NCI-H82 (cell line): ENCODE data around the gene GIGYF2.
"Not testable (repeated sequence)": the region's sequence is repeated elsewhere in the genome, so short reads cannot be mapped to it uniquely, and the experiment has no call there.

Experiments
- DNase-seq: peaks from one replicate; lab custom pipeline; 2025; lab: John Stamatoyannopoulos, UW

Gene GIGYF2, protein sequence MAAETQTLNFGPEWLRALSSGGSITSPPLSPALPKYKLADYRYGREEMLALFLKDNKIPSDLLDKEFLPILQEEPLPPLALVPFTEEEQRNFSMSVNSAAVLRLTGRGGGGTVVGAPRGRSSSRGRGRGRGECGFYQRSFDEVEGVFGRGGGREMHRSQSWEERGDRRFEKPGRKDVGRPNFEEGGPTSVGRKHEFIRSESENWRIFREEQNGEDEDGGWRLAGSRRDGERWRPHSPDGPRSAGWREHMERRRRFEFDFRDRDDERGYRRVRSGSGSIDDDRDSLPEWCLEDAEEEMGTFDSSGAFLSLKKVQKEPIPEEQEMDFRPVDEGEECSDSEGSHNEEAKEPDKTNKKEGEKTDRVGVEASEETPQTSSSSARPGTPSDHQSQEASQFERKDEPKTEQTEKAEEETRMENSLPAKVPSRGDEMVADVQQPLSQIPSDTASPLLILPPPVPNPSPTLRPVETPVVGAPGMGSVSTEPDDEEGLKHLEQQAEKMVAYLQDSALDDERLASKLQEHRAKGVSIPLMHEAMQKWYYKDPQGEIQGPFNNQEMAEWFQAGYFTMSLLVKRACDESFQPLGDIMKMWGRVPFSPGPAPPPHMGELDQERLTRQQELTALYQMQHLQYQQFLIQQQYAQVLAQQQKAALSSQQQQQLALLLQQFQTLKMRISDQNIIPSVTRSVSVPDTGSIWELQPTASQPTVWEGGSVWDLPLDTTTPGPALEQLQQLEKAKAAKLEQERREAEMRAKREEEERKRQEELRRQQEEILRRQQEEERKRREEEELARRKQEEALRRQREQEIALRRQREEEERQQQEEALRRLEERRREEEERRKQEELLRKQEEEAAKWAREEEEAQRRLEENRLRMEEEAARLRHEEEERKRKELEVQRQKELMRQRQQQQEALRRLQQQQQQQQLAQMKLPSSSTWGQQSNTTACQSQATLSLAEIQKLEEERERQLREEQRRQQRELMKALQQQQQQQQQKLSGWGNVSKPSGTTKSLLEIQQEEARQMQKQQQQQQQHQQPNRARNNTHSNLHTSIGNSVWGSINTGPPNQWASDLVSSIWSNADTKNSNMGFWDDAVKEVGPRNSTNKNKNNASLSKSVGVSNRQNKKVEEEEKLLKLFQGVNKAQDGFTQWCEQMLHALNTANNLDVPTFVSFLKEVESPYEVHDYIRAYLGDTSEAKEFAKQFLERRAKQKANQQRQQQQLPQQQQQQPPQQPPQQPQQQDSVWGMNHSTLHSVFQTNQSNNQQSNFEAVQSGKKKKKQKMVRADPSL (N-terminal part only)

DNA sequence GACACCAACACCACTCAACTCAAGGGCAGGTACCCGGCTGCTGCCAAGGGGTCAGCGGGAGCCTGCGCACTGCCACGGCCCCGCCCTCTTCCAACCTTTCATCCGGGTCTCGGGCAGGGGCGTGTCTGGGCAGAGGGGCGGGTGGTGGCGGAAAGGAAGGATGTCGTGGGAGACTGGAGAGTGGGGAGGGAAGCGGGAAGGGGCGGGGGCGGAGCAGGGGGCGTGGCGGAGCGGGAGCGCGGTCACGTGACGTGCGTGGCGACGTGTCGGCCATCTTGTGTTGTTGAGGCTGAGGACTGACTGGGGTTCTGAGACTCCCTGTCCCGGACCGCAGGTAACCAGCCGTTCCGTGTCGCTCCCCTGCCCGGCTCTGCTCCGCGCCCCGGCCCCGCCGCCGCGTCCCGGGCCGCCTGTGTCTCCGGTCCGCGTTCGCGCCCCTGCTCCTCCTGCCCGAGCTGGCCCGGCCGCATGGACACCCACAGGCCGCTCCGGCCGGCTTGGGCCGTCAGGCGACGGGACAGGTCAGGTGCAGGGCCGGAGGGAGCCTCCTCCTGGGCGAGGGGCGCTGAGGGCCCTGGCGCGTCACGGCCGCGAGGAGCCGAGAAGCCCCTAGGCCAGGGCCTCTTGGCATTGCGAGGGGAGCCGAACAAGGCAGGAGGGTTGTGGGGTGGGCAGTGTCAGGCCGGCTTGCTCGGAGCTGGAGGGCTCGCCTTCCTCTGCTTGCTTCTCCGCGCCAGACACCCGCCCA is at the start of gene GIGYF2:
TSS of gene GIGYF2 (plus strand) at position 273 of the 748 bp plus-strand sequence. CDS start 37,867 bp downstream, outside the sequence.
- peak; percentile 98 for DNase-seq

DNA sequence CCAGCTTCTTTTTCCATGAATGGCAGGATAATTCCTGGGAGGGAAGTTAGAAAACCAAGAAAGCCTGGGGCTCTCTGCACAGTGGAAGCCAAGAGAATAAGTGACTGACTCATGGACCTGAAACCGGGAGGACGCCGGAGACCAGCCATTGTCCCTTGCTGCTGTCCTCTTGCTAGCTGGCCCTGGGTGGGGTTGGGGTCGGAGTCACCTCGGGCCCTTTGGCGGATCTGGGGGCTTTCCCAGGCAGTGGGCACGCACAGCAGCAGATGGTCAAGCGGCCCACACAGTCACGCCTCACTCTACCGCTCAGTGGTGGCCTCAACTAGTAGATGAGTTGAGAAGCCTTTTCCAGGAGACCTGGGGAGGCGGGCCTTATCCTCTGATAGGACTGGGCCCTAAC is 48.1 kb upstream of the GIGYF2 start:
- no peak for DNase-seq

DNA sequence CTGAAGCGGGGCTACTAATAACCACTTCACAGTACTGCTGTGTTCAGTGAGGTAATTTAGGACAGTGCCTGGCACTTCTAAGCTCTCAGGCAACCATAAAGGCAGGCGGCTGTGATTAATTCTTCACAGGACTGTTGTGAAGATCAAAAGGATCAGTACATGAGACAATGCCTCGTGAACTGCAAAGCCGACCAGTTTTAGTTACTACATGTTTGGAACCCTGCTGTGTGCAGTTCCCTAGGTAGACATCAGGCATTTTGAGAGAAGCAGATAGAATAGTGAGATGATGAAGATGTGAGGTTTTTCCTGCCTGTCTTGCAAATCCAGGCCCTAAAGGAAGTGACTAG is 44.7 kb upstream of the GIGYF2 start:
- DNase-seq, result peak; percentile 12

DNA sequence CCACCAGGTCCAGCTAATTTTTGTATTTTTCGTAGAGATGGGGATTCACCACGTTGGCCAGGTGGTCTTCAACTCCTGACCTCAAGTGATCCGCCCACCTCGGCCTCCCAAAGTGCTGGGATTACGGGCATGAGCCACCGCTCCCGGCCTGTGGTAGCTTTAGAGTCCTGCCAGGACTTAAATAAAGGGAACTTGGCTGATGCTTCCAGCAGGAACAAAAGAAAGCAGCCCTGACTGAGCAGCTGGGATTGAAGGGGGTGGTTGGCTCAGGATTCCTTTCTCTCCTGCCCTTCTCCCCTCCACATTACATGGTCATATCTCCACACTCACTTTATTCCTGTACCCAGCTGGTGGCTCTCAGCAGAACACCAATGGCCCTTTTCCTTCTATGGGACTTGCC is 43.7 kb upstream of the GIGYF2 start:
- no peak for DNase-seq

DNA sequence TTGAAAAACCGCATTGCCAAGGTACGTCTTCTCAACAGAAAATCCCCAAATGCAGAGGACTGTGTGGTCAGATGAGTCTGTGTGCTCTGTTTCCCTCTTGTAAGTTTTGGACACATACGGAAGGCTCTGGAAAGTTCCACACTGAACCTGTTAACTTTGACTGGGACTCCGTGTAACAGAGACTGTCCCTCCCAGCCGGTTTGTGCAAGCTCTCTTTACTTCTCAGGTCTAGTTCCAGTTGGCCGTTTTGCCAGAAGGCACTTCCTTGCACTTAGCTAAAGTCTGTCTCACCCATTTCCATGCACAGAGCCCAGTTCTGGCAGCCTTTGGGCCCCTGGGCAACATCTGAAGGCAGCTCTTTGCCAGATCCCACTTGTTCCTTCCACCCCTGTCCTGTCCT is 41.7 kb upstream of the GIGYF2 start:
- no peak for DNase-seq

DNA sequence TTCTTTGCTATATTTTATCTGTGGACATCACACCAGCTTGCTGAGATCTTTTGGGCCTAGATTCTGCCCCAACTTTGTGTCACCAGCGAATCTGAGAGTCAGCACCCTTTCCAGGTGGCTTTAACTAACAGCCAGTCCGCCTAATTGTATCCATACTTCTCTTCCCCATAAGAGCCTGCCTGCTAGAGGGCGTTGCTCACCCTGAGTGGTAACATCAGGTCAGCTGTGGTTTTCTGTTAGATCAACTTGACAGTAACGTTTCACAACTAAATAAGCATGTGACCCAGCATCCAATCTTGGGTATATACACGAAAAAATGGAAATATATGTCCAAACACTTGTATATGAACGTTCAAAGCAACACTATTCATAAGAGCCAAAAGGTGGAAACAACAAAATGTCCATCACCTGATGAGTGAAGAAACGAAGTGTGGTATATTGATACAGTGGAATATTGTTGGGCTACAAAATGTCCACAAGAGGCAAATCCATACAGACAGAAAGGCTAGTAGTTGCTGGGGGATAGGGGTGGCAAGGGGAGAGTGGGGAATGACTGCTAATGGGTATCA is 38.8 kb upstream of the GIGYF2 start:
- peak; percentile 25 for DNase-seq

DNA sequence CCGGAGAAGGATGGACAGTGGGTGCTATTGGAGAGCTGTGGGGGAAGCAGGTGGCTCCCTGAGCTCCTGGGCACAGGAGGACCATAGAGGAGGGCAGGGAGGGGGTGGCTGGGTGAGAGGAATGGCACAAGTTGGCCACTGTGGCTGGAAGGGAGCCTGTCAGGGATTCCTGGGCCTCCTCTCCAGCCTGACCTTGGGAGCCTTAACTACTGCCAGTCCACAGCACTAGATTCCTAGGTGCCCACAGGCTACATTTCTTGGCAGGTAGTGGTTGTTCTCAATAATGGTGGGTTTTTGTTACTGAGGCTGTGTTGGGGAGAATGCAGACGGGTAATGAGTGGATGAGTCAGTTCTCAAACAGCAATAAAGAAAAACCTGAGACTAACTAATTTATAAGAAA is 37.8 kb upstream of the GIGYF2 start:
- DNase-seq, result no peak

DNA sequence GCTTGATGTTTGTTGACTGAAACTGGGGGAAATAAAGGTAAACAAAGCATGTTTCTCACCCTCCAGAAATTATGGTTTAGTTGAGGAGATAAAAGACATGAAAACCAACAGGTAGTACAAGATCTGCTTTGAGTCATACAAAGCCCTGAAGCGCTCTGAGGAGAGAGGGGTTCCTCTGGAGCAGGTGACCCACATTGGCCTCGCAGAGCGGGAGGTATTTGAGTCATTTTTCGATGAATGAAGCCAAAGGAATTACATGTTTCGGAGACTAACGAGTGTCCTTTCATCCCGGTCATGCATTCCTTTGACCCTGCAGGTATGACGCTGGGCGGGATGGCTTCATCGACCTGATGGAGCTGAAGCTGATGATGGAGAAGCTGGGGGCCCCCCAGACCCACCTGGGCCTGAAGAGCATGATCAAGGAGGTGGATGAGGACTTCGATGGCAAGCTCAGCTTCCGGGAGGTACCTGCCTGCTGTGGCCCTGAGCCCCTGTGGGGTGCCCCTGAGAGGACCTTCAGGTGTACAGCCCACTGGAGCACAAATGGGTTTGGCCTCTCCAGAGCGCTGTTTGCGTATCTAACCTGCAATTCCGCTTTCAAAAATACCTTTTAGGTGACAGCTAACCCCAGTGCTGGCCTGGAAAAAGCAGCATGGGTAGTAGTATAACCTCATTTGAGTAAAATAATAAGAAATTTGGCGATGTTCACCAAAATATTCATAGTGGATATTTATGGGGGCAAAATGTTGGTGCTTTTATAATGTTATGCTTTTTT is 34.5 kb upstream of the GIGYF2 start:
- no peak for DNase-seq

DNA sequence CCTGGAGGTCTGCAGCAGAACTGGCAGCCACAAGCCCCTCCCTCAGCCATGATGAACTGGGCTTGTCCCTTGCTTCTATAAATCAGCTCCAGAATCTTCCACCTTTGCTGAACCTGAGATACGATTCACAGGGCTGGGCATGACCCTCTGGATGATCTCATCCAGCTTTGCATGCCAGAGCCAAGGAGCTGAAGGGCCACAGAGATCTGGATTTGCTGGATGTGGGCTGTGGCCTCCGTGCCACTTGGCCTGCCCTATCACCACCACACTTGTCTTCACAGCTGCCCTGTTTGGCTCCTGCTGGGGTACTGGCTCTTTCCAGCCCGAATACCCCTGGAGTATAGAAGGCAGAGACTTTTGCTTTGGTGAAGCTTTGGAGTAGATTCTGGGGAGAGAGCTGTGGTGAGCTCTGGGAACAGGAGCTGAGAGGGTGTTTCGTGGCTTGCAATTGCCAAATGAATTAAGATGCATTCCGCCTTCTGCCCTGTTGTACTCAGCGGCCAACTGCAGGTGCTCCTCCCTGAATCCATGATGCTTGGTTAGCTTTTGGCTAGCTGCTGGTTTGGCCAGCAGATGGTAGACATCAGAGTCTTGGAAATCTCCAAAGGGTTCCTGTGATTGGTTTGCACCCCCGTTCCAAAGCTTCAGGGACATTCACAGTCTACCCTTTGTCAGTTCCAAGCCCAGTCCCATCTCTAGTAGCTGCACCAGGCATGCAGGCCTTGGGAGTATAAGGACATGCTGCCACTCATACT is 30.9 kb upstream of the GIGYF2 start:
- no peak for DNase-seq

DNA sequence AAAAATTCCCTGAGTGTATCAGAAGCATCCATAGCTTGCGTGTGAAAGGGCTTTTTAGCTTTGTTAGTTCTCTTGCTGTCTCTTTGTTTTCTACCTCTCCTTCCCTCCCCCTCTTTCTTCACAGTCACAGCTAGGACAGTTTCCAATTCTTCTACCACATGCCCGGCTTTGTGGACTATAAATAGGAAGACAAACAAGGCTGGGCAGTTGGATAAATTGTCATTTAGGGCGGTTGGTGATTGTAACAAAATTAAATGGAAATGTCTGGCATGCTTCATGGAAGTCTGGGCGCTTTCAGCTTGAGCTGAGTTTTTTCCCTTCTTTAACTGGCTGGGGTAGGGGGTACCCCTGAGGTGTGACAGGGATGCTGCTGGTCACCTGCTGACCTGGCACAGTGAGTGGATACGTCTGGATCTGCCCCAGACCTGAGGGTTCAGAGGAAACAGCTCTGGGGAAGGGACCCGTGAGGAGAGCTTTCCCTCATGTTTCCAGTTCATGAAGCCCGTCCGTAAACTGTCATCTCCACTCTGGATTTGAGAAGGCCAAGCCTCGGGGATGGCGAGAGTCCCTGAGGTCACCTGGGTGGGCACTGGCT is 29.0 kb upstream of the GIGYF2 start:
- no peak for DNase-seq

DNA sequence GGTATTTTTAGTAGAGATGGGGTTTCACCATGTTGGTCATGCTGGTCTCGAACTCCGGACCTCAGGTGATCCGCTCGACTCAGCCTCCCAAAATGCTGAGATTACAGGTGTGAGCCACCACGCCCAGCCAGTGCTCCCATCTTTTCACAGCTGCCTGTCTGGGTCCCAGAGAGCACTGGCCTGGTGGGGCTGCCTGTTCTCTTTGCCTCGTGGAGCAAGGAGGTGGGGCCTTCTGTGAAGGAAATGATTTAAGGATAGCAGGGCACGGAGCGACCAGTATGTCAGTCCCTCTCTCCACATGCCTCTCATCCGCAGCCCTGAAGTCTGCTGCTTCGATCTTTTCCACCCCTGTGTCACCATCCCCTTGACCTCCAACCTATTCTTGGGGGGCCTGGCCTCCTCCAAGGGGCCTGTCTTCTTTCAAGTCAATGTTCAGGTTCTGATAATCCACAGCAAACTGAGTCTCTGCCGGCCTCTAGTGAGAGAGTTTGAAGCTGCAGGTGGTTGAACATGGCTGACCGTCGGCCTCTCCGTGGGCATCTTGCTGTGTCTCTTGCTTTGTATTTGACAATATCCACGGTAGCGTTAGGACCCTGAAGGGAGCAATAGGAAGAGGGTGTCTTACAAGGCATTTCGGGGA is 28.2 kb upstream of the GIGYF2 start:
- peak; percentile 25 for DNase-seq

DNA sequence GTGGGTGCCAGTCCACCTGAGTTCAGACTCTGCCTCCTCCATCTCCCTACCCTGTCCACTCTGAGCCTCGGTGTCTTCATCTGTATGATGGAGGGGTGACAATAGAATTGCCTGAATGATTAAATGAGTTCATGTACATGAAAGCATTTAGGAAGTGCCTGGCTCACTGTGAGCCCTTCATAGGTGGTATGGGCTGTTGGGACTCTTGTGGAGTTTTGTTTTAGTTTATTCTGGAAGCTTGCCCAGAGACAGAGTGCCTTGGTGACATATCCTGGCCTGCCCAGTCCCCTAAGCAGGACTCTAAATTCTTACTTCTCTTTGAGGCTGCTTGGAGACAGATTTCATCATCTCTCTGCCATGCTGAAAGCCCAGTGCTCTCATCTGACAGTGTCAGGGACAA is 24.5 kb upstream of the GIGYF2 start:
- DNase-seq, result no peak

DNA sequence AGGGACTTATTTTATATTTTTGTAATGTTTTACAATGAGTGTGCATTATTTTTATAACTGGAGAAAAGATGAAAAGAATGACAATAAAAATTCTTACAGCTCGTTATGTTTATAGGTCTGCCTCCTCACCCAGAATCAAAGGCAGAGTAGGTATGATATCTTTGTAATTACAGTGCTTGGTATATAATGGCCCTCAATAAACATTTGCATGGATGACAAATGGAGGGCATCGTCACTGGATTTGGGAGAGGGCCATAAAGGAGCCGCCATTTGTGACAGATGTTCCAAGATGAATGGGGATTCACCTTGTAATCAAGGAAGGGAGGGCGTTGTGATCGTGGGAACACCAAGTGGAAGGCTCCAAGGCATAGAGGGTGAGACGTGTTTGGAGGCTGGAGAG is 22.6 kb upstream of the GIGYF2 start:
- no peak for DNase-seq

DNA sequence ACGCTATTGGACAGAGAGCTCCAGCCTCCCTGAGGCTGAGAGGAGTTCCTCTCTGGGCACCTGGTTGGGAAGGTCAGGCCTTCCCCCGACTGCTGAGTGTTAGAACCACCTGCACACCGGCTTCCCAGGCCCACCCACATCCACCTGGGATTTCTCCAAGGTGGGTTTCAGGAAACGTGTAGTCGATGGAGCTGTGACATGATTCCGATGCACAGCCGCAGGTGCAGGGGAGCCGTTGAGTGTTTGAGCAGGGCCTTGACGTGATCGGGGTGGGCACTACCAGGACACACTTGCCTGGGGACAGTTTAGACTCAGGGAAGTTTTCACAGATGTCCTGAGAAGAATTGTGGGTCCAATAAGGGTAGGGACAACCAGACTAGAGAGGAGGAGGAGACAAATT is 21.8 kb upstream of the GIGYF2 start:
- DNase-seq, result no peak

DNA sequence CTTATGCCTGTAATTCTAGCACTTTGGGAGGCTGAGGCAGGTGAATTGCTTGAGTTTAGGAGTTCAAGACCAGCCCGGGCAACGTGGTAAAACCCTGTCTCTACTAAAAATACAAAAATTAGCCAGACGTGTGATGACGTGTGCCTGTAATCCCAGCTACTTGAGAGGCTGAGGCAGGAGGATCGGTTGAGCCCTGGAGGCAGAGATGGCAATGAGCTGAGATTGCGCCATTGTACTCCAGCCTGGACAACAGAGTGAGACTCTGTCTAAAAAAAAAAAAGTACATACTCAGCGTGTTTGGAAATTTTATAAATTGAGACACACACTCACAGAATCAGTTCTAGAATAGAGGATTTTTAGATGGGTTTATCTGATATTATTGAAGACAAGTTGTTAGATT is 17.1 kb upstream of the GIGYF2 start:
- no peak for DNase-seq

DNA sequence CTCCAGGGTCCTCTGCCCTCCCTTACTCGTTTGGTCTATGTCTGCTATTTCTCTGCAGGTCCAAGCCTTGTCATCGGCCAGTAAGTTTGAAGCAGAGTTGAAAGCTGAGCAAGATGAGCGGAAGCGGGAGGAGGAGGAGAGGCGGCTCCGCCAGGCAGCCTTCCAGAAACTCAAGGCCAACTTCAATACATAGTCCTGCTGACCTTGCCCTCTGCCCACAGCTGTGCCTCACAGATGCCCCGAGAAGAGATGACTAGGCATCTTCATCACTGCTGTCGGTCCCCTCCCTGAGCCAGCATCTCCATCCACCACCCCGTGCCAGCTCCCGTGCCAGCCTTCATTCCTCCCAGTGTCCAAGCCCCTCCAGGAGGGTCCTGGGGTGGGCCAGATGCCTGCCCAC is 15.6 kb upstream of the GIGYF2 start:
- no peak for DNase-seq

DNA sequence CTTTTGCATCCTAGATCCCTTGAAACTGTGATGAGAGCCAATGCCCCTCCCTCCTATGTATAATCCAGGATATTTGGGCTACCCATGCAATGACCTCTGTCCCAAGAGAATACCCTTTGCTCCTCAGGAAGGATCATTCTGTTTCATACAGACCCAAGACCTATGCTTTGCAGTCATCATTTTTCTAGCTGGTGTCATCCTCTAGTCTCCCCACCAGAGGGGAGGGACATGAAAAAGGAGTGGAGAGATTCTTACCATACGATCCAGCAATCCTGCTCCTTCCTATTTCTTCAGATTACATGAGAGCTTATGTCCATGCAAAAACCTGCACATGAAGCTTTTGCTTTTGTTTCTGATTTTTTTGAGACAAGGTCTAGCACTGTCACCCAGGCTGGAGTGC is 13.8 kb upstream of the GIGYF2 start:
- no peak for DNase-seq

DNA sequence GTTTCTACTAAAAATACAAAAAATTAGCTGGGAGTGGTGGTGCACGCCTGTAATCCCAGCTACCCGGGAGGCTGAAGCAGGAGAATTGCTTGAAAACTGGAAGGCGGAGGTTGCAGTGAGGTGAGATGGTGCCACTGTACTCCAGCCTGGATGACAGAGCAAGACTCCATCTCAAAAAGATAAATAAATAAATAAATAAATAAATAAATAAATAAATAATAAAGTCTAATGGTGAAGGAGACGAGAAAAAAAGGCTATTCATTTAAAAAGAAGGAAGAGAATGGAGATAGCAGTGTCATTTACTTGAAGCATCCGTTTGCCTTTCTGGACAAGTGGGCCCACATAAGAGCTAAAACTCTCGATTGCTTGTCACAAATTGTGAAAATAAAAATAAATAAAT is 11.7 kb upstream of the GIGYF2 start:
- not testable (repeated sequence) for DNase-seq
